GM21717 (cell line): Measurements from ENCODE around the gene RAB43.
"Not testable (repeated sequence)": the region's sequence is repeated elsewhere in the genome, so short reads cannot be mapped to it uniquely, and the experiment has no call there.

Source experiments
- ATAC-seq: cut with Tn5 transposase; IDR thresholded peaks from one replicate; pipeline ENCODE4 v1.9.1; 2021; ENCODE audit warnings: mild to moderate bottlenecking, moderate library complexity; ENCODE audit not compliant: unreplicated experiment

RAB43 gene

GRCh38 chr3:129121792-129122411 is at the start of gene RAB43:
TSS of gene RAB43 (minus strand) at chr3:129121804. CDS start at chr3:129121489, 315 bp downstream.
- peak; percentile 30 for ATAC-seq

GRCh38 chr3:129166579-129167332 is 45.2 kb upstream of the RAB43 start:
- ATAC-seq: no peak

- ATAC-seq: not testable (repeated sequence)
Measured at GRCh38 chr3:129165594-129165993, 44.0 kb upstream of the RAB43 start.

- no peak for ATAC-seq
Measured at GRCh38 chr3:129164500-129164899, 42.9 kb upstream of the RAB43 start.

DNA sequence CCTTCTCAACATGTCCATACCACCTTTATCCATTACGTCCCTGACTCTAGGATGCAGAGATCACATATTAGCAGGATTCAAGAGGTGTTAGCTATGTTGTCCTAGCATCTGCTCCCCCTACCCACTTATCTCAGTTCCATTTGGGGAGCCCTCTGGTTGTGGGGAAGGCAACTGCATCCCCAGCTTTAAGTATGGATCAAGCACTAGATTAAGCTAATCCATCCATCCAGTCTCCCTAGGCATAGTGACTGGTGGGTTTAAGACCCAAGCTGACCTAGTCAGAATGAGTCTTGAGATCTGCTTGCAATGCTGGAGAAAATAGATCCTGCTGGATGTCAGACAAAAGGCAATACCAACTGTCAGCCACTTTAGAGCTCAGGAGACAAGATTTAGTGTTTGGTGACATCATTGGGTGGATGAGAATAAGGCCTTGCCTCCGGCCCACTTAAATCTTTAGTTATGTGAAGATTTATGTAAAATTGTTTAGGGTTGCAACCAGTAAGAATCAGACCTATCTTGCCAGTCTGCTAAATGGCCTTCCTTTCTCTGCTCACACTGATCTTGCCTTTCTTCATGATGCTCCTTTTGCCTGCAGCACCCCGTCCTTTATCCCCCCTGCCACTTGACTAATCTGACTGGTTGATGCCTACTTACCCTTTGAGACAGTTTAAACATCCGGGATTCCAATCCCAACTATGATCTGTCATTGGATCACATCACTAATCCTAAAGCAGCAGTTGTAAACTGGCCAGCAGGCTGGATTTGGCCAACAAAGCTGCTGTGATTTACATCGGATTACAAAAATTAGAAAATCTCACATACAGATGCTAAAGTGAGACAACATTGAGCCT is 41.4 kb upstream of the RAB43 start:
- no peak for ATAC-seq

DNA sequence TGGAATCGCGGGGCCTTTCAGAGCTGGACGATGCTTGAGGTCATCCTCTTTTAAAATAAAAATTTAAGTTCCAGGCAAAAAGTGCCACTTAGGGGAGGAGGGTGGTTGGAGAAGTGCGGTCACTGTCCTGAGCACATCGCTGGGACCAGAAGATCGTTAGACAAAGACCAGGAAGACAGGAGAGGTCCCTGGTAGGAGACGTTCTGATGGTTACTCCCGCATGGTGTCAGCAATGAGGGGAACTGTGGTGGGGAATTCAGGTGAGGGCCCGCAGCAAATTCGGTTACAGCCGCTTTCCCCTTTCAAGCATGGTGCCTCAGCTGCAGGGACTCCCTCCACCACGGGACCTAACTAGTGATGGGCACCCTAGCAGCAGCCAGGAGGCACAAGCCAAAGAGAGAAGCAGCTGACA is 40.3 kb upstream of the RAB43 start:
- ATAC-seq: peak; percentile 12

DNA sequence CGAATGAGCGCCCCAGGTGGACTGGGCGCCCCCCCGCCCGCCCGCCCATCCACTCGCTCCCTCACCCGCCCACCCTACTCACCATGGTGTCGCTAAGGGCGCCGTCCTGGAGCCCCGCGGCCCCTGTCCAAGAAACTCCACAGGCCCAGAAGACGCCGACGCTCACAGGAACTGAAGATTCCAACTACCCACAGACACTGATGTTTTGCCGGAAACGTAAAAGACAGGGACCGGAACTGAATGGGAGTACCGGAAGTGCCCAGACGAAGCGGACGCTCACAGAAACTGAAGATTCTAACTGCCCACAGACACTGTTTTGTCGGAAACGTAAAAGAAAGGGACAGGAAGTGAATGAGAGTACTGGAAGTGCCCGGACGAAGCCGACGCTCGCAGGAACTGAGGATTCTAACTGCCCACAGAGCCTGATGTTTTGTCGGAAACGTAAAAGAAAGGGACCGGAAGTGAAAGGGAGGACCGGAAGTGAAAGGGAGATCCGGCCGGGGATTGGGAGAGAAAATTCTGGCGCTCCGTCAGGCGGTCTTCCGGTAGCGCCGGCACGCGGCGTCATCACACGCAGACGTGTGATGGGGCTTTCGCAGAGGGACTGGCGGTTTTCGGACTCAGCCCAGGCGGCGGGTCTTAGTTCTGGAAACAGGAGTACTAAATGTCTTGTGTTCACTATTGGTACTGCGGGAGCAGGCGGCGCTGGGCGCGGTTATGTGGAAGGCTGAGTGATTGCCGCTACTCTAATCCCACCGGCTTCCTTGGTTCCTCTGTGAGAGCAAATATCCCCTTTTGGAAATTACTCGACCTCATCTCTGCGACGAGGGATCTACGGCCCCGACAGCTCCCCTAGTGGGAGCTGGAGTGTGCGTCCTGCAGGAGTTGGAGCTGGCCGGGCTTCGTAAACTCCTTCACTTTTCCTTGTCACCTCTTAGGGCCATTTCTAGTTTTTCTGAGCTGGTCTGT is 39.6 kb upstream of the RAB43 start, which contains the start of gene ISY1:
Gene ISY1 (minus strand): TSS at position 173 of the 969 bp plus-strand sequence. CDS start 88 bp downstream, at position 85.
- peak; percentile 72 for ATAC-seq

DNA sequence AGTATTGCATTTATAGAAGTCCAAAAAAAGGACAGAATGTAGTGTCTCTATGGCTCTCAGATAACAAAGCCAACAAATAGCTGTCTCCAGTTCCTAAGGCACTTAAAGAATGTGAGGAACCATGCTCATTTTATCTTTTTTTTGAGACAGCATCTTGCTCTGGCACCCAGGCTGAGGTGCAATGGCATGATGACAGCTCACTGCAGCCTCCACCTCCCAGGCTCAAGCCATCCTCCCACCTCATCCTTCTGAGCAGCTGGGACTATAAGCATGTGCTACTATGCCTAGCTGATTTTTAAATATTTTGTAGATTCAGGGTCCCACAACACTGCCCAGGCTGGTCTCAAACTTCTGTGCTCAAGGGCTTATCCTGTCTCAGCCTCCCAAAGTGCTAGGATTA is 23.2 kb upstream of the RAB43 start:
- ATAC-seq: no peak

DNA sequence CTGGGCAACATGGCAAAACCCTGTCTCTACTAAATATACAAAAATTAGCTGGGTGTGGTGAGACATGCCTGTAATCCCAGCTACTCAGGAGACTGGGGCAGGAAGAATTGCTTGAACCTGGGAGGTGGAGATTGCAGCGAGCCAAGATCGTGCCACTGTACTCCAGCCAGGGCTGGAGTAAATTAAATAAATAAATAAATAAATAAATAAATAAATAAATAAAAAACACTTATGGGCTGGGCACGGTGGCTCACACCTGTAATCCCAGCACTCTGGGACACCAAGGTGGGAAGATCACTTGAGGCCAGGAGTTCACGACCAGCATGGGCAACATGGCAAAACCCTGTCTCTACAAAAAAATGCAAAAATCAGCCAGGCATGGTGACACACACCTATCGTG is 19.4 kb upstream of the RAB43 start:
- ATAC-seq: not testable (repeated sequence)

DNA sequence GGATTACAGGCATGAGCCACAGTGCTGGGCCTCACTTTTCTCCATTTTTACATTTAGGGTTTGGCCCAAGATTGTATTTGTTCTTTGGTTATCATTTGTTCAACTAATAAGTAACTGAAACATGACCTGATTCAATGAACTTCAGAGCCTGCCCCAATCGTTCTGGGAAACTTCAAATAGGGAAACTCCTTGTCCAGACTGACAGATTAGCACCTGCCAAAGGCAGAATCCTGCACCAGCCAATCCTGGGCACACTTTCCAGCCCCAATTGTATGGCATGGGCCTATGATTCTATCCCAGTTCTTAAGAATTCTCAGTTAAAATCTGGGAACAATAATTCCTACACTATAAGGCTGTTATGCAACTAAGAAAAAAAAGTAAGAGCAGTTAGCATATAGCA is 18.3 kb upstream of the RAB43 start:
- ATAC-seq: no peak

GRCh38 chr3:129136275-129136674 is 14.7 kb upstream of the RAB43 start:
- ATAC-seq: not testable (repeated sequence)

DNA sequence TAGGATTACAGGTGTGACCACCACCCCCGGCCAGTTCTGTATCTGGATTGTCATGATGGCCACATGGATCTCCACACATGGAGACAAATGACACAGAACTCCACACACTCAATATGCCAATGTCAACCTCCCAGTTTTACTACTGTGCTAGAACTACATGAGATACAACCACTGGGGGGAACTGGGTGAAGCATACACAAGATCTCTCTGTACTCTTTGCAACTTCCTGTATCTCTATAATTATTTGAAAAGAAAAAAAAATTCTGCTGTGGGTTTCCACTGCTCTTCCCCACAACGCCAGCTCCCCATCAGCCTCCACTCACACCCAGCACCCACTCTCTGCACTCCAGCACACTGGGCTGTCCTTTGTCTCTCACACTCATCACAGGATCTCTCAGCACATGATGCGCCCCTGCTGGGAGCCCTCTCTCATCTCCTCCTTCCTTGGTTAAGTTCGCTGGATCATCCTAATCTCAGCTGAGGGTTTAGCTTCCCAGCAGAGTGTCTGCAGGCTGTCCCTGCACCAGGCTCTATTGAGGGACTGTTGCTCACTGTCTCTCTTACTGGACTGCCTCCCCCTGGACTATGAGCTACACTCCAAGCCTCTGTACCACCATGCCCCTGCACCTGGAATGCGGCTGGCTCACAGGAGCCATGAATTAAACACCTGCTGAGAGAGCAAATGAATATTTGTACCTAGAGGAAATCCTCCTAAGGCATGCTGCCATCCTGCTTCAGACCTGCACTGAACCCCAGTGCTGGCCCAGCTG is 10.7 kb upstream of the RAB43 start:
- no peak for ATAC-seq

DNA sequence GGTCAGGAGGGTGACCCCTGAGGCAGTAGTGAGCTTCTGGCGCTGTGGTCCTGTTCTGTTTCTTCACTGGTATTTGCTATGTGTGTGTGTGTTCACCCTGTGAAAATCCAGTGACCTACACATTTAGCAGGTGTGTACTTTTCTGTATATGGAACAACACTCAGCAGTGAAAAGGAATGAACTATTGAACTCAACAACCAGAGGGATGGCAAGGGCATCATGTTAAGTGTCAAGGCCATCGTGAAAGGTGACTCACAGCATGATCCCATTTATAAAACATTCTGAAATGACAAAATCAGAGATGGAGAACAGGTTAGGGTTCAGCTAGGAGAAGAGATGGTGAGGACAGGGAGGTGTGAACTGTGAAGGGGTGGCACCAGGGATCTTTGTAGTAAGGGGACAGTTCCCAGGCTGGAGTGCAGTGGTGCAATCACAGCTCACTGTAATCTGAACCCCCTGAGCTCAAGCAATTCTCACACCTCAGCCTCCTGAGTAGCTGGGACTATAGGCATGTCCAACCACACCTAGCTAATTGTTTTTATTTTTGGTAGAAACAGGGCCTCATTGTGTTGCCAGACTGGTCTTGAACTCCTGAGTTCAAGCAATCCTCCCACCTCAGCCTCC is 10.0 kb upstream of the RAB43 start:
- no peak for ATAC-seq

GRCh38 chr3:129130291-129130813 is 8.7 kb upstream of the RAB43 start:
- no peak for ATAC-seq

DNA sequence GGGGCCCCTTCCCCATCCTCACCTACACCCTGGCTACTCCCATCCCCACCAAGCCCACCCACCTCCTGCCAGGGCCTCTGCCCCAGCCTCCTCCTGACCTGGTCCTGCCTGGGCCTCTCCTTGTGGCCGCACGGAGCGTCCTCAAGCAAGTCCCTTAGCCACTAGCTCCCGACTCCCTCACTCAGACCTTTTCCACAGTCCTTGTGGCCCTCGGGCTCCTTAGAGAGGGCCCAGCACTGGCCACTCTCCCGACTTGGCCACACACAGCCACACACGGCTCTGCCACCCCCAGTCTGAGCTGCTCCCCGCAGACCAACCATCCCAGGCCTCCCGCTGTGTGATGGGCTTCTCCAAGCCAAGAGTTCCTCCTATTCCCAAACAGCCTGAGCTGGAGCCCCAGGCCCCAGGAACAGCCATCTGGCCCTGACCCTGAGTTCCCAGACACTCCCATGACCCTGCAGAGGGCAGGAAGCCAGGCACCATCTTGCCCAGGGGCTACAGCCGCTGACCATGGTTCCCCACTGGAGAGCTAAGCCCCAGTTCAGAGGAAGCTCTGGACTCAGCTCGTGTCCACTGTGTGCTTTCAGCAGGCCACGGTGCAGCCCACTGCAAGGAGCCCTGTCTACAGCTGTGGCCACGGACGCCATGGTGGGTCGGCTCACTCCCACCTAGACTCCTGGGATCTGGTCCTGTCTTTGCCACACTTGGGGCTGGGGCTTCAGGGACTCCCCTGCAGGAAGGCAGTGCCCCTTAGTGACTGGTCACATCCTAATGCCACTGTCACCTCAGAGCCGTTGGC is 7.0 kb upstream of the RAB43 start:
- ATAC-seq: no peak

DNA sequence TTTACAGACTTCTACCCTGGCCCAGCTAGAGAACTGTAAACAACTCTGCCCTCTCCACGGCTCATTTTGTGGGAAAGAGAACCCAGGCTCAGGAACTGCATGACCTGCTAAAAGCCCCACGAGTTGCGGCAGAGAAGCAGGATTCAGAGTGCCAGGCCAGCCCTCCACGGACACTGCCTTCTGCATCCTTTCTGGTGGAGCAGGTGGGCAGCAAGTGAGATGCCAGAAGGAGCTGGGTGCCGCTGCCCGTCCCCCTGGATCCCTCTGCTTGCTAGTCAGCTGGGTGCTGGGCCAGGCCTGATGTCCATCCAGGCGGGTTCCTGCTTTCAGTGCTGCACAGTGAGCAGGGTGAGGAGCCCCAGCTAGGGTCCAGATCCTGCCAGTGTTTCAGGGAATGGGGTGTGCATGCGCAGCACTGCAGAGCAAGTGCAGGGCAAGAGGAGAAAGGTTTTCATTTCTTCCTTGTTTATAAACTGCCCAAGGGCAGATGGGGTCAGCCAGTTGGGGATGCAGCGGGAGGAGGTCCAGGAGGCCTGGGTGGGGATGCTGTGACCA is 5.2 kb upstream of the RAB43 start:
- no peak for ATAC-seq

DNA sequence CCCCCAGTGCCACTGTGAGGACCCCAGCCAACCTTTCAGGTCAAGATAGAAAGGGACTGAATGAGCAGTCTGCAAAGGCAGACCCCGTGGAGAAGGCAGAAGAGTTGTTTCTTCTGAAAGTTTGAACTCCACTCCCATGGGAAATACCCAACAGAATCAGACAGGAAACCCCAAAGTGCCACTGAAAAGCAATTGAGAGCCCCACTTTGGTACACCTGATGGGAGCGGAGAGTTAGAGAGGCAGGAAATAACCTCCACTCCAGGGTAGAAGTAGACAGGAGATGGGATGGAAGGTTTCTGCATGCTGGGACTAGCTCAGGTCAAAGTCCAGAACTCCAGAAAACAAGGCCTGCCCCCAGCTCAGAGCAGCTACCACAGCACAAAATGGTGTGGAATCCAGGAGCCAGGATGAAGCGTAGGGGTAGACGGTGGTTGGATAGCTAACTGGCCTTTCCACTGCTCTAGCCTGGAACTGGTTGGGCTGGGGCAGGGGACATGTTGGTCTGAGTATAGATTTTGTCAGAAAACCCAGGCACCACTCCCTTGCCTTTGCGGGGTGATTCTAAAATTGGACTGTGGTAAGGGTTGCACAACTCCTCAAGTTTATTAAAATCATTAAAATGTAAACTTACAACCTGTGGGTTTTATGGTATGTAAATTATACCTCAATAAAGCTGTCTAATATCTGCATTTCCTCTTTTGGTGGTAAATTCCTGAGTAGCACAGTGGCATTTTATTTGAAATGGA is 1.9 kb upstream of the RAB43 start:
- ATAC-seq: no peak
